NCI-H226 (cell line): ENCODE results near the gene KIRREL3.
A peak's percentile ranks its signal among the peaks of the same experiment; 100 is the strongest.

Experiments
- DNase-seq: peaks from one replicate; pipeline ENCODE4 v3.0.0-alpha.2; 2015

The KIRREL3 gene

GRCh38 chr11:126430581-126431335, 569.8 kb downstream of the KIRREL3 start:
- DNase-seq: no peak

- DNase-seq: no peak
Observed at GRCh38 chr11:126426820-126427749, 573.5 kb downstream of the KIRREL3 start.

DNA sequence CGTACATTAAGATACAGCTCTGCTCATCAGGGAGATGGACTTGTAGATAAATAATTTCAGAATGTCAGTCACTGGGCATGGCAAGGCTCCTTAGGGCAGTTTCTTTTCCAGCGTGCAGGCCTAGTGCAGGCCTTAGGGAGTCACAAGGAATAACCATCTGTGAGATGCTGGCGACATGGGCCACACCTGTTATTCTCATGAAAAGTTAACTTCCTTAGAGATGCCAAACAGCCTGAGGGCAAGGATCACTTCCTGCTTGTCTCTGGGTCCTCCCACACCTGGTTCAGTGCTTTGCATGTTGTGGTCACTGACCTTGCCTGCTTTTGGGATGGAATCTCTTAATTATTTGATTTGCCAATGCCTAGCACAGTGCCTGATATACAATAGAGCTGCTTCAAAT, 574.5 kb downstream of the KIRREL3 start:
- DNase-seq: no peak

- no peak for DNase-seq
Observed at GRCh38 chr11:126424471-126425039, 576.0 kb downstream of the KIRREL3 start.

- DNase-seq: no peak
Observed at GRCh38 chr11:126423743-126424142, 576.8 kb downstream of the KIRREL3 start.

DNA sequence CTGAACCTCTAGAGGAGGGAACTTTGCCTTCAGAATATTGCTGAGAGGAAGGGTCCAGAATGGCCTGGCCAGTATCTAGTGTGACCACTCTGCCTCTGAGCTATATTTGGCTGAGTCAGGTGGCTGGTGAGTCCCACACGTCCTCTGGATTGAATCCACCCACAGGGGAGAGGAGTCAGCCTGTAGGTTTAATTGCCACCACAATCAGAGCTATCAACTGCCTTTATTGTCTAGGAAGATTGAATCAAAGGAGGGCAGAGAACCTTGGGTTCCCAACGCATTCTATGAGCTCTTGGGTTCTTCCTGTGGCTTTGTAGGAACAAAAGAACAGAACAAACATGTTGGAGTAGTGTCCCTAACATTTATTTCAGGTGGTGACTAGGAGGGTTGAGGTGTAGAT, 577.4 kb downstream of the KIRREL3 start:
- no peak for DNase-seq

GRCh38 chr11:126422446-126422845, 578.1 kb downstream of the KIRREL3 start:
- no peak for DNase-seq

GRCh38 chr11:126421271-126421671, 579.3 kb downstream of the KIRREL3 start:
- DNase-seq: no peak

DNA sequence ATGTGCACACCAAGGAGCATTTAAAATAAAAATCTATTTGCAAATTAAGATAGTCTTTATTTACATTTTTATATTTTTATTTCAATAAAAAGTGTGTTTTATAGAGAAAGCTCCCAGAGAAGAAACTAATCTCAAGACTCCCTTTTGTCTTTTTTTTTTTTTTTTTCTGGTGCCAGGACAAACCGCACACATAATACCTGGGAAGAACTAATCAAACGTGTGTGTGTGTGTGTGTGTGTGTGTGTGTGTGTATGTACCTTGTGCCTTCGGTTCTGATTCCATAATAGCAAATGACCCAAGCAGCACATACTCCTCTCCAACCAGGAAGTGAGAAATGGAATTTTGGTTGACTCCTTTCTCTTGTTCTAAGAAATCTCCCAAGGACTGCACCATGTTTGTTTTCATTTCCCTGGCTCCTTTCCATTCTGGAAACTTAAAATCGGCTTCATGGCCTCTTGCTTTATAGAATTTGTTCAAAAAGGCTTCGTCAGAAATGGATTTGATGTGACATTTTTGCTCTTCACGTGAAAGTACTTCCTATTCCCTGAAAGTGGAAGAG, 579.8 kb downstream of the KIRREL3 start:
- DNase-seq: no peak

DNA sequence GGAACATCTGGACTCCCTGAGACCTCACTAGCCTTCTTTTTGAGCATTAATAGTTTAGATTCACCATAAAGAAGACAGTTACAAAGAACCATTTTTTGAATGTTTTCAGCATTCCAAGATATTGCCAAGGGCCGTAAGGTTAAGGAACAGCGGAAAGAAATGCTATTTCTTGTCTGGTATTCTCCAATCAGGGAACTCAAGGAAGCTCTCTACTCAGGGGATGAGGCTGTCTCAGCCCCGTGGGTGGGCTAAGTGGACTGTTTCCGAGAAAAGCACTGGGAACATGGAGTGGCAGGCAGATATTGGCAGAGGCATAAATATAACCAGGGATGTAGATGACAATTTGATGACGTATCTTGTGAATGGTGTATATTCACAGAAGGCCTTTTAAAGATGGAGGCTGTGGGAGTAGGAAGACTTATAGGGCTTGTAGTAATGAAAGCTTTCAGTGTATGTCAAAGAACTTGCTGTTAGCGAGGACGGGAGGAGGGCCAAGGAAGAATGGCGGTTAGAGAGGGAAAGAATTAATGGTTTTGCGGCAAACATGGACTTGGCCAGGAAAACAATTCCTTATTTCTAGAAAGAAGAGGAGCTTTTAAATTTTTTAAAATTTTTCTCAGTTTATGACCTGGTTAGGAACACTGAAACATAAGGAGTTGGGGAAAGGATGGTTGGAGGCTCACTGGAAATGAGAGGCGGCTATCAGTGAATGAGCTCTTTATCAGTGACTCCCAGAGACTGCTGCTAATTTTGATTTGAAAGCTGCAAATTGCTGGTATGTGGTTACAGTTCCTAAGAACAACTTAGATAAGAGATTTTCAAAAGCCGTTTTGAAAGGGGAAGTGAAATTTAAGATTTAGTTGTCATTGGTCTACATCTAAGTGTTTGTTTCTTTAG, 580.5 kb downstream of the KIRREL3 start:
- DNase-seq: no peak

DNA sequence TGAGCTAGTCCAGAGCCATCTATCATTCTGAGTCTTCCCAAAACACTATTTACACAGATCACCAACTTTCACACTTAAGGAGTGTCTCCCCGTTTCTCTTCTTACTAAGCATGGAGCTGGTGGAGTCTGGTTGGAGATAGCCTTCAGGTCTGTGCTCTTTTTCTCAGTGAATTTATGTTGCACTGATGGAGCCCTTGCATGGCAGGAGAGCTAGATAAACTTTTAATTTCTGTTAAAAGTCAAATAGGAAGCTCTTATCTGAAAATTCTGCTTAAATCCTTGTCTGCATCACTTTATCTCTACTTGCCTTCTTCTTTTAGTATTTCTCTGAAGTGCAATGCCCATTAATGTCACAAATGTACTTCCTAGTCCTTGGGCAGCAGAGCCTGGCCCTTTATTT, 581.7 kb downstream of the KIRREL3 start:
- DNase-seq: no peak

- no peak for DNase-seq
Observed at GRCh38 chr11:126417091-126417862, 583.3 kb downstream of the KIRREL3 start.

GRCh38 chr11:126416542-126417090, 584.0 kb downstream of the KIRREL3 start:
- peak; percentile 38 for DNase-seq

DNA sequence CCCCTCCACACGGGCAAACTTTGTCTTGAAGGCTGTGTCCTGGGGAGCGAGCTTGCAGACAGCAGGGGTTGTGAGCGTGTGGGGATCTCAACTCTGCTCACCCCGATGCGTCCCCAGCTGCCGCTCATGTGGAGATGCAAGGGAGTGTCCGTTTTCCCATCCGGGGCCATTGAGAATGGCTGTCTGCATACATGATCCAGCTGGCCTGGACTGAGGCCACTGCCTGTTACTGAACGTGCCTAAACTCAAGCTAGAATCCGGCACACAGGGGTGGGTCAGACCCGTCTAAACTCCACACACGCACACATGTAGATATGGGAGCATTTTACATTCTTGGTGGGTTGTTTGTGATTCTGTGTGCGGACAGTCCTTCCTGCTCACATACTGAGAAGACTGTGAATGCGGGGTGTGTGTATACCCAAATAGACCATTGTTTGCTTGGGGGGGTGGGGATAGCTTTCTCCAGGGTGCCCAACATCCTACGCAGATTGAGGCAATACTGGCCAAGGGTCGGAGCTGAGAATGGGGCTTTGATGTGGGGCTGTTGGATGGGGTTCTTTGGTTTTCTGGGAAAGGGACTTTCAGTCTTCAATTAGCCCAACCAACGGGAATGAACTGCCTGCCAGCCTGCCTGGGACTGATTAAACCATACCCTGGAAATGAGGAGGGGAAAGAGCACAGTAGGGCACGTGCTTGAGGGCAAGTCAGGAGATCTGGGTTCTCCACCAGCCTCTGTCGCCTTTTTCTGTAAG, 584.7 kb downstream of the KIRREL3 start:
- DNase-seq: no peak

DNA sequence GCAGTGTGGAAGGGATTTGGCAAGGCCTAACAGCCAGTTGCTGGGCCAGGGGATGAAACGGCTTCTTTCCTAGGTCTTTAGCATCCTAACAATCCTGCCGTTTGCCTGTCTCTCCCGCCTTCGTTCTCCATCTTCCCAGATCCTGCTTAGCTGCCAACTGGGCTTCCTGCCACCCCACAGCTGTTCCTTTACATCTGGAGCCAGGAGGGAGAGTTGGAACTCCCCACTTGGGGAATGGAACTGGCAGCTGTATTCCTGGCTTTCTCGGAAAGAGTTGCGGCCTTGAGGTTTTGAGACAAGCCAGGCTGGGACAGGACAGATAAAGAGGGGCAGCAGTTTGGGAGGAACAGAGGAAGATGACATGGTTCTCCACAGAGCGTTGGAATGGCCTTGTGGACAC, 585.4 kb downstream of the KIRREL3 start:
- no peak for DNase-seq

DNA sequence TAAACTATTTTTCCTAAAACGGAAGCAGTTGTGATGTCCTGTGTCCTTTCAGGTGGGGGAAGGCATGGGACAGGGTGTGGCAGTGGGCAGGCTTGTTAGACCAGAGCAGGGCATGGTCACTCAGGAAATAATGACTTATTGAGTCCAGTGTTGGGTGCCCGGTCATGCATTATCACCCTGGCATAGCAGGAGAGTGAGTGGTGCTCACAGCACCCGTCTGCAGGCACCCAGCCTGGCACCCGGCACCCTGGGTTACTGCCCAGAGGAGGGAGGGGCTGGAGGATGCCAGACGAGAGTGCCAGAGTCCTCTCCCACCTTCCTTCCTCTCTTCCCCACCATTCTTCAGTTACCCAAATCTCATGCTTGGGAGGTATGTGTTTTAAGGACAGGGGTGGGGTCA, 586.0 kb downstream of the KIRREL3 start:
- DNase-seq: no peak

- no peak for DNase-seq
Observed at GRCh38 chr11:126413843-126414405, 586.6 kb downstream of the KIRREL3 start.

- no peak for DNase-seq
Observed at GRCh38 chr11:126413426-126413825, 587.1 kb downstream of the KIRREL3 start.

GRCh38 chr11:126411971-126412381, 588.6 kb downstream of the KIRREL3 start:
- DNase-seq: no peak

GRCh38 chr11:126410649-126411048, 589.9 kb downstream of the KIRREL3 start:
- peak; percentile 37 for DNase-seq
